Ishikawa (cell line): Measurements from ENCODE around the gene CCDC6.

Experiments used
- CEBPB ChIP-seq: IDR thresholded peaks from 2 replicates; pipeline ENCODE4 v1.6.1; 2012
- CREB1 ChIP-seq: IDR thresholded peaks from 2 replicates; pipeline ENCODE4 v1.6.1; 2012; ENCODE audit warnings: low read depth
- EGR1 ChIP-seq: IDR thresholded peaks from 2 replicates; pipeline ENCODE4 v1.6.1; 2012
- EP300 ChIP-seq: IDR thresholded peaks from 2 replicates; pipeline ENCODE4 v1.6.1; 2012; ENCODE audit warnings: borderline replicate concordance
- FOXM1 ChIP-seq: IDR thresholded peaks from 2 replicates; pipeline ENCODE4 v1.6.1; 2012; ENCODE audit warnings: low read depth, borderline replicate concordance
- NFIC ChIP-seq: IDR thresholded peaks from 2 replicates; pipeline ENCODE4 v1.6.1; 2012
- RAD21 ChIP-seq: IDR thresholded peaks from 2 replicates; pipeline ENCODE4 v1.6.1; 2012; ENCODE audit warnings: low read depth
- TAF1 ChIP-seq: IDR thresholded peaks from 2 replicates; pipeline ENCODE4 v1.6.1; 2012; ENCODE audit warnings: low read depth, mild to moderate bottlenecking
- TCF12 ChIP-seq: IDR thresholded peaks from 2 replicates; pipeline ENCODE4 v1.6.1; 2012; ENCODE audit warnings: low read depth
- TEAD4 ChIP-seq: IDR thresholded peaks from 2 replicates; pipeline ENCODE4 v1.6.1; 2012
- YY1 ChIP-seq: IDR thresholded peaks from 2 replicates; pipeline ENCODE4 v1.6.1; 2012; ENCODE audit warnings: low read depth
- ZBTB7A ChIP-seq: IDR thresholded peaks from 2 replicates; pipeline ENCODE4 v1.6.1; 2012; ENCODE audit warnings: low read depth
- TF ChIP-seq, protein P1 (sequence below): IDR thresholded peaks from 2 replicates; pipeline ENCODE4 v1.6.1; 2012
- TF ChIP-seq, protein P2 (sequence below): IDR thresholded peaks from 2 replicates; pipeline ENCODE4 v1.6.1; 2012
- TF ChIP-seq, protein P3 (sequence below): IDR thresholded peaks from 2 replicates; pipeline ENCODE4 v1.6.1; 2012; ENCODE audit warnings: low read depth, mild to moderate bottlenecking

Gene CCDC6

DNA sequence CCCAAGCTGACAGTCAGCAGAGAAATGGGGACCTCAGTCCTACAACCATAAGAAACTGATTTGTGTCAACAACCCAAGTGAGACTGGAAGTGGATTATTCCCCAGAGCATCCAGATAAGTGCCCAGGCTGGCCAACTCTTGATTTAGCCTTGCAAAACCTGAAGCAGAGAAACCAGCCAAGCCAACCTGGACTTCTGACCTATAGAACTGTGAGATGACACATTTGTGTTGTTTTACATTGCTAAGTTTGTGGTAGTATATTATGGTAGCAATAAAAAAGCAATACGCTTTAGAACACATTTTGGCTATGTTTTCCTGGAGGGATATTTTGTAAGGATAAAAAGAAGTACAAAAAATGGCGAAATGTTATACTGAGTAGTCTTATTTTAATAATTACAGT, 19.7 kb upstream of the CCDC6 start:
- TF ChIP-seq RAD21, result no peak
- no peak for TF ChIP-seq NFIC
- TF ChIP-seq CEBPB, result no peak
- TF ChIP-seq, protein P1, sequence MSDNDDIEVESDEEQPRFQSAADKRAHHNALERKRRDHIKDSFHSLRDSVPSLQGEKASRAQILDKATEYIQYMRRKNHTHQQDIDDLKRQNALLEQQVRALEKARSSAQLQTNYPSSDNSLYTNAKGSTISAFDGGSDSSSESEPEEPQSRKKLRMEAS, result no peak
- no peak for TF ChIP-seq YY1
- no peak for TF ChIP-seq FOXM1
- no peak for TF ChIP-seq EP300
- TF ChIP-seq, protein P2, sequence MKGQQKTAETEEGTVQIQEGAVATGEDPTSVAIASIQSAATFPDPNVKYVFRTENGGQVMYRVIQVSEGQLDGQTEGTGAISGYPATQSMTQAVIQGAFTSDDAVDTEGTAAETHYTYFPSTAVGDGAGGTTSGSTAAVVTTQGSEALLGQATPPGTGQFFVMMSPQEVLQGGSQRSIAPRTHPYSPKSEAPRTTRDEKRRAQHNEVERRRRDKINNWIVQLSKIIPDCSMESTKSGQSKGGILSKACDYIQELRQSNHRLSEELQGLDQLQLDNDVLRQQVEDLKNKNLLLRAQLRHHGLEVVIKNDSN, result no peak
- TF ChIP-seq EGR1, result no peak
- TF ChIP-seq CREB1, result no peak
- TF ChIP-seq ZBTB7A, result no peak
- TF ChIP-seq, protein P3, sequence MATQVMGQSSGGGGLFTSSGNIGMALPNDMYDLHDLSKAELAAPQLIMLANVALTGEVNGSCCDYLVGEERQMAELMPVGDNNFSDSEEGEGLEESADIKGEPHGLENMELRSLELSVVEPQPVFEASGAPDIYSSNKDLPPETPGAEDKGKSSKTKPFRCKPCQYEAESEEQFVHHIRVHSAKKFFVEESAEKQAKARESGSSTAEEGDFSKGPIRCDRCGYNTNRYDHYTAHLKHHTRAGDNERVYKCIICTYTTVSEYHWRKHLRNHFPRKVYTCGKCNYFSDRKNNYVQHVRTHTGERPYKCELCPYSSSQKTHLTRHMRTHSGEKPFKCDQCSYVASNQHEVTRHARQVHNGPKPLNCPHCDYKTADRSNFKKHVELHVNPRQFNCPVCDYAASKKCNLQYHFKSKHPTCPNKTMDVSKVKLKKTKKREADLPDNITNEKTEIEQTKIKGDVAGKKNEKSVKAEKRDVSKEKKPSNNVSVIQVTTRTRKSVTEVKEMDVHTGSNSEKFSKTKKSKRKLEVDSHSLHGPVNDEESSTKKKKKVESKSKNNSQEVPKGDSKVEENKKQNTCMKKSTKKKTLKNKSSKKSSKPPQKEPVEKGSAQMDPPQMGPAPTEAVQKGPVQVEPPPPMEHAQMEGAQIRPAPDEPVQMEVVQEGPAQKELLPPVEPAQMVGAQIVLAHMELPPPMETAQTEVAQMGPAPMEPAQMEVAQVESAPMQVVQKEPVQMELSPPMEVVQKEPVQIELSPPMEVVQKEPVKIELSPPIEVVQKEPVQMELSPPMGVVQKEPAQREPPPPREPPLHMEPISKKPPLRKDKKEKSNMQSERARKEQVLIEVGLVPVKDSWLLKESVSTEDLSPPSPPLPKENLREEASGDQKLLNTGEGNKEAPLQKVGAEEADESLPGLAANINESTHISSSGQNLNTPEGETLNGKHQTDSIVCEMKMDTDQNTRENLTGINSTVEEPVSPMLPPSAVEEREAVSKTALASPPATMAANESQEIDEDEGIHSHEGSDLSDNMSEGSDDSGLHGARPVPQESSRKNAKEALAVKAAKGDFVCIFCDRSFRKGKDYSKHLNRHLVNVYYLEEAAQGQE, result no peak
- no peak for TF ChIP-seq TCF12
- TF ChIP-seq TEAD4, result no peak
- no peak for TF ChIP-seq TAF1

DNA sequence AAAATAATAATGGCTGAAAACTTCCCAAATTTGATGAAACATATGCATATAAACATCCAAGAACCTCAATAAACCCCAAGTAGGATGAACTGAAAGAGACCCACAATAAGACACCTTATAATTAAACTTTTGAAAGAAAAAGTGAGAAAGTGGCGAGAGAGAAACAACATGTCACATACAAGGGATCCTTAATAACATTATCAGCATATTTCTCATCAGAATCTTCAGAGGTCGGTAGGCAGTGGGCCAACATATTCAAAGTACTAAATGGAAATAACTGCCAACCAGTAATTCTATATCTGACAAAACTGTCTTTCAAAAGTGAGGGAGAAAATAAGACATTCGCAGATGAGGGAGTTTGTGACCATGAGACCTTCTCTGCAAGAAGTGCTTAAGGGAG, 16.6 kb upstream of the CCDC6 start:
- TF ChIP-seq RAD21 (no peak), TCF12 (no peak), ZBTB7A (no peak), CREB1 (no peak), FOXM1 (no peak), YY1 (no peak), TAF1 (no peak), TEAD4 (no peak), NFIC (no peak), CEBPB (no peak), EP300 (no peak), EGR1 (no peak)
- TF ChIP-seq, protein P1, result no peak
- TF ChIP-seq, protein P2, result no peak
- TF ChIP-seq, protein P3, result no peak

DNA sequence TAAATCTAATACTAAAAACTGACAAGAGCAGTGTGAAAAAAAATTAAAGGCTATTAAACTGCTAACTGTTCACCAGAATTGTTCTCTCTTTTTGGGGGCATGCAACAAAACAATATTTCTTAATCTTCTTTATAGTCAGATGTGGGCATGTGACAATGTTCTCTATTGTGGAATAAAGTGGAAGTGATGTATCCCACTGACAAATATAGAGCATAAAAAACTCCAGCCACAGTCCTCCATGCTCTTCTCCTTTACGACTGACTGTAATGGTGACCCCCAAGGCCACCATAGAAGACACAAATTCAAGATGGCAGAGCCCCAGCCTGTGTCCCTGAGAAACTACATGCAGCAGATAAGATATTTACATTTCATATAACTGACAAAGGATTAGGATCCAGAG, 11.6 kb upstream of the CCDC6 start:
- no peak for TF ChIP-seq FOXM1

DNA sequence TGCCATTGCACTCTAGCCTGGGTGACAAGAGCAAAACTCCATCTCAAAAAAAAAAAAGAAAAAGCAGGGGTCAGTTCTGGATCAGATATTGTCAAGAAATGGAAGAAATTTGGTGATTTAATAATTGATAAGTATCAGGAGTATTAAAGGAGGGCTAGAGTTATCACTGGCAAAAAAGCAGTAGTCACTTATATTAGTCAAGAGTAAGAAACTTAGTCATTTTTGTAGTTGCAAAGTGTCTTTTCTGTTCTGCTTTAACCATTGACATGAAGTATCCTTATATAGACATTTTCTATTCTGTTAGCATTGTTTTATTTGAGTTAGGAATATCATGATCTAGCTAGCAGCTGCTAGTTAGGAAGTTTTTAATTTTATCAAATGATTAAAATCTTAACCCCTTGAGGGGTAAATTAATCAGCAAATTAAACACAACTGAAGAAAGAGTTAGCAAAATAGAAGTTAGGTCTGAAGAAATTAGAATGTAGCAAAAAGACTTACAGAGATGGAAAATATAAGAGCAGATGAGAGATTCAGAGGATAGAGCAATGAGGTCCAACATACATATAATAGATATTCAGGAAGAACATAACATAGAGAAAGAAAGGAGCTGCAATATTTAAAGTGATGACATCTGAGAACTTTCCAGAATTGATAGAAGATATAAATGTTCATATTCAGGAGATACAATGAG, 7.3 kb upstream of the CCDC6 start:
- TF ChIP-seq YY1 (no peak), EGR1 (no peak), EP300 (no peak)

DNA sequence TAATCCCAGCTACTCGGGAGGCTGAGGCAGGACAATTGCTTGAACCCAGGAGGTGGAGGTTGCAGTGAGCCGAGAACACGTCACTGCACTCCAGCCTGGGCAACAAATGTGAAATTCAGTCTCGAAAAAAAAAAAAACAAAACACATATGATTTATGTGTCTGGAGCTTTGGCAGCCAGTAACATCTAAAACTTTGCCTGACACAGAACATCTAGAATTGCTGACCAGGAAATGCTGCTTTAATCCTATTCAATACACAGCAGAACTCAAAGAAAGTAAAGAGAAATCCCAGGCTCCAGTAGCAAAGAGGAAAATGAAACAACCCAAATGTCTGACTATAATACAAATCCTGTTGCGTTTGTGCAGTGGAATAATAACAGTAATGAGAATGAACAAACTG, 4.5 kb upstream of the CCDC6 start:
- no peak for TF ChIP-seq CEBPB
- no peak for TF ChIP-seq TCF12
- no peak for TF ChIP-seq ZBTB7A
- TF ChIP-seq TAF1, result no peak
- TF ChIP-seq, protein P3, result no peak
- TF ChIP-seq TEAD4, result no peak
- TF ChIP-seq, protein P2, result no peak
- TF ChIP-seq CREB1, result no peak
- no peak for TF ChIP-seq FOXM1
- no peak for TF ChIP-seq NFIC
- TF ChIP-seq, protein P1, result no peak
- no peak for TF ChIP-seq YY1
- no peak for TF ChIP-seq EGR1
- TF ChIP-seq EP300, result no peak
- no peak for TF ChIP-seq RAD21
